ENCODE data around the gene NISCH. TPM values are rescaled to one million over a fixed set of nuclear protein-coding genes. Genes with fewer than 3 reads are reported as not detected.

Gene NISCH
- total RNA-seq, 1 experiment from 2014 or later: 48.6 TPM

DNA sequence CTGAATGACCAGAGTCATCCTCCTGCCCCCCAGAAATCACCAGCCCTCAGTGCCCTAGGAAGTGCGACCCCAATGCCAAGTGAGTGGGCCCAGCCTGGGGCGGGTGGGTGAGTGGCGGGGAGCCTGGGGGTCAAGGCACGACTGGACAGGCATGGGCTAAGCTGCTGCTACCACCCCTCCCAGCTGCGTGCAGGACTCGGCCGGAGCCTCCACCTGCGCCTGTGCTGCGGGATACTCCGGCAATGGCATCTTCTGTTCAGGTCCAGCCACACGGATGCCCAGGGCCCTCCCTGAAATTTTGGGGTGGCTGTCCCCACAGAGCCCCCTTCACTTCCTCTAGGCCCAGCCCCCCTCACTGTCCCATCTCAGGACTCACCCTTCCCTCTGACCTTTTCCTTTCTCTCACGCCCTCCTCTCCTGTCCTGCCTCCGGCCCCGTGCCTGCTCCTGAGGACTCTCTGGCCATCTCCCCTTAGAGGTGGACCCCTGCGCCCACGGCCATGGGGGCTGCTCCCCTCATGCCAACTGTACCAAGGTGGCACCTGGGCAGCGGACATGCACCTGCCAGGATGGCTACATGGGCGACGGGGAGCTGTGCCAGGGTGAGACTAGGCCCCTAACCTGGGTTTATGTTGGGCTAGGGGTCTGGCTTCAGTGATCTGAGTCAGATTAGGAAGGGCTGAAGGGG lies 61.2 kb downstream of the NISCH start:
- no peaks in the 10 kb centered on the region for H3K36me3 ChIP-seq (ENCODE audit: insufficient read depth, low read length, poor library complexity, severe bottlenecking)
- CTCF ChIA-PET: no interaction called here

DNA sequence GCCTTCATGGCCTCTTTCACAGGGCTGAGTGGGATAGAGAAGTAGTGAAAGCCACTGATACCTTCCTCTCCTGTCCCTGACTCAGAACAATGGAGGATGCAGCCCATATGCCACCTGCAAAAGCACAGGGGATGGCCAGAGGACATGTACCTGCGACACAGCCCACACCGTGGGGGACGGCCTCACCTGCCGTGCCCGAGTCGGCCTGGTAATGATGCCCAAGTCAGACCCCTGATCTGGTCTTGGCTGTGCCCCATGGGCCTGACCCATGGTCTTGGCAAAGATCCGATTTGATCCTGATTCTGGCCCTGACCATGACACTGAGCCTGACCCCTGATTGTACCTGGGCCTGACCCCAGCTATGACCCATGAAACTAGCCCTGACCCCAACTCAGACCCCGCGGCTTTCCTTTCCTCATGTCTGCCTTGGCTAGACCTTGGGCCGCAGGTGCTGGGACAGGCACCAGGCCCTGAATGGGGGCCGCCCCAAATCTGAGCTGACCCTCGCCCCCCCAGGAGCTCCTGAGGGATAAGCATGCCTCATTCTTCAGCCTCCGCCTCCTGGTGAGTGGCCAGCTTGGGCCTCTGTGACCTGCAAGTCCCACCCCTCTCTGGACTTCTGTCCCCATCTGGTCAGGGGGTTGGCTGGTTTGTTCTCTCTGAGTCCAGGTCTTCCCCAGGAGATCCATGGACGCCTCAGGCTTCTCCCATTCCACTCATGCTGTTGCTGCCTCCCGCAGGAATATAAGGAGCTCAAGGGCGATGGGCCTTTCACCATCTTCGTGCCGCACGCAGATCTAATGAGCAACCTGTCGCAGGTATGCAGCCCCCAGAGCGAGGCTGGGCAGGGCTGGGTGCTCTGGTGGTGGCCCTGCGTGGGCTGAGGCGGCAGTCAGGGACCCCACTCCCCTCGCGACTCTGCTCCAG lies 62.7 kb downstream of the NISCH start:
- BruUV-seq (replicated peaks): no TSS peak
- TF ChIP-seq EZH2 (IDR thresholded peaks at IDR 0.05; ENCODE audit: borderline replicate concordance, low read depth, low read length, poor library complexity, severe bottlenecking): no peak
- TF ChIP-seq, protein P1, sequence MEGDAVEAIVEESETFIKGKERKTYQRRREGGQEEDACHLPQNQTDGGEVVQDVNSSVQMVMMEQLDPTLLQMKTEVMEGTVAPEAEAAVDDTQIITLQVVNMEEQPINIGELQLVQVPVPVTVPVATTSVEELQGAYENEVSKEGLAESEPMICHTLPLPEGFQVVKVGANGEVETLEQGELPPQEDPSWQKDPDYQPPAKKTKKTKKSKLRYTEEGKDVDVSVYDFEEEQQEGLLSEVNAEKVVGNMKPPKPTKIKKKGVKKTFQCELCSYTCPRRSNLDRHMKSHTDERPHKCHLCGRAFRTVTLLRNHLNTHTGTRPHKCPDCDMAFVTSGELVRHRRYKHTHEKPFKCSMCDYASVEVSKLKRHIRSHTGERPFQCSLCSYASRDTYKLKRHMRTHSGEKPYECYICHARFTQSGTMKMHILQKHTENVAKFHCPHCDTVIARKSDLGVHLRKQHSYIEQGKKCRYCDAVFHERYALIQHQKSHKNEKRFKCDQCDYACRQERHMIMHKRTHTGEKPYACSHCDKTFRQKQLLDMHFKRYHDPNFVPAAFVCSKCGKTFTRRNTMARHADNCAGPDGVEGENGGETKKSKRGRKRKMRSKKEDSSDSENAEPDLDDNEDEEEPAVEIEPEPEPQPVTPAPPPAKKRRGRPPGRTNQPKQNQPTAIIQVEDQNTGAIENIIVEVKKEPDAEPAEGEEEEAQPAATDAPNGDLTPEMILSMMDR (conservative IDR thresholded peaks at IDR 0.05; ENCODE audit: low read depth, low read length): no peak
- no peak for DNase-seq (ENCODE audit: low spot score)
- ChIA-PET CTCF (no interaction called here), POLR2A (ENCODE audit: low non-redundant PET) (no interaction called here)
- intact Hi-C loops (cut with micrococcal nuclease; ENCODE audit: unreplicated experiment): no loop called here
- Histone ChIP-seq H3K36me3 (ENCODE audit: insufficient read depth, low read length, poor library complexity, severe bottlenecking) (no peaks in the 10 kb centered on the region), H3K27me3 (replicated peaks; ENCODE audit: insufficient read depth, low read depth, low read length, poor library complexity) (no peaks in the 10 kb centered on the region), H3K4me3 (ENCODE audit: low read depth, low read length, poor library complexity, severe bottlenecking) (no peak overlapping the region), H3K9me3 (ENCODE audit: low read depth, low read length, poor library complexity, severe bottlenecking) (no peaks in the 10 kb centered on the region), H3K27ac (ENCODE audit: low read depth, low read length, poor library complexity, severe bottlenecking) (no peak overlapping the region), H3K4me1 (ENCODE audit: insufficient read depth, low read length, poor library complexity, severe bottlenecking) (no peaks in the 10 kb centered on the region)

More for the DNA sequence above, 61.2 kb downstream of the NISCH start:
- POLR2A ChIA-PET (ENCODE audit: low non-redundant PET): no interaction called here
- TF ChIP-seq, protein P1 (conservative IDR thresholded peaks at IDR 0.05; ENCODE audit: low read depth, low read length): no peak
- TF ChIP-seq EZH2 (IDR thresholded peaks at IDR 0.05; ENCODE audit: borderline replicate concordance, low read depth, low read length, poor library complexity, severe bottlenecking): no peak
- Histone ChIP-seq H3K4me3 (ENCODE audit: low read depth, low read length, poor library complexity, severe bottlenecking) (no peak overlapping the region), H3K27ac (ENCODE audit: low read depth, low read length, poor library complexity, severe bottlenecking) (no peak overlapping the region), H3K4me1 (ENCODE audit: insufficient read depth, low read length, poor library complexity, severe bottlenecking) (no peaks in the 10 kb centered on the region), H3K9me3 (ENCODE audit: low read depth, low read length, poor library complexity, severe bottlenecking) (no peaks in the 10 kb centered on the region), H3K27me3 (replicated peaks; ENCODE audit: insufficient read depth, low read depth, low read length, poor library complexity) (no peaks in the 10 kb centered on the region)
- no TSS peak for BruUV-seq (replicated peaks)
- intact Hi-C loops (cut with micrococcal nuclease; ENCODE audit: unreplicated experiment): no loop called here
- no peak for DNase-seq (ENCODE audit: low spot score)

DNA sequence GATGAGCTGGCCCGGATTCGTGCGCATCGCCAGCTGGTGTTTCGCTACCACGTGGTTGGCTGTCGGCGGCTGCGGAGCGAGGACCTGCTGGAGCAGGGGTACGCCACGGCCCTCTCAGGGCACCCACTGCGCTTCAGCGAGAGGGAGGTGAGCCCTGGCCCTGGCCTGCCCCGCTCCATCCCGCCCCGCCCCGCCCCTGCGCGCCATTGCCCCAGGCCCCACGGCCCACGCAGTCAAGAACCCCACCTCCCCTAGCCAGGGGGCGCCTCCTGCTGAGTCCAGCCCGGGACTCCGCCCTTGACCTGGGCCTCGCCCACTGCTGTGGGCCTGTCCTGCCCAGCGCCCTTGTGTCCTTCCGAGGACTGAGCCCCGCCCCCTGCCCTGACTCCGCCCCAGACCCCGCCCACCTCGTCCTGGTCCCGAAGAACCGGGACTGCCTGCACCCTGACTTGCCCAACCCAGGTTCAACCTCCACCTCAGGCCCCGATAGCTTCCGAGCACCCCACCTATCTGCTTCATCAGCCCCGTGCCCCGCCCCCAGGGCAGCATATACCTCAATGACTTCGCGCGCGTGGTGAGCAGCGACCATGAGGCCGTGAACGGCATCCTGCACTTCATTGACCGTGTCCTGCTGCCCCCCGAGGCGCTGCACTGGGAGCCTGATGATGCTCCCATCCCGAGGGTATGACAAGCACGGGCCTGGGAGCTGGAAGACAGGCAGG lies 63.5 kb downstream of the NISCH start:
- H3K27me3 ChIP-seq (replicated peaks; ENCODE audit: insufficient read depth, low read depth, low read length, poor library complexity): no peaks in the 10 kb centered on the region
- peaks cover 1% of the 10 kb centered on the region for H3K36me3 ChIP-seq (ENCODE audit: insufficient read depth, low read length, poor library complexity, severe bottlenecking)
- H3K27ac ChIP-seq (ENCODE audit: low read depth, low read length, poor library complexity, severe bottlenecking): no peak overlapping the region
- no peak overlapping the region for H3K4me3 ChIP-seq (ENCODE audit: low read depth, low read length, poor library complexity, severe bottlenecking)
- no peaks in the 10 kb centered on the region for H3K9me3 ChIP-seq (ENCODE audit: low read depth, low read length, poor library complexity, severe bottlenecking)
- TF ChIP-seq, protein P1 (conservative IDR thresholded peaks at IDR 0.05; ENCODE audit: low read depth, low read length): no peak
- TF ChIP-seq EZH2 (IDR thresholded peaks at IDR 0.05; ENCODE audit: borderline replicate concordance, low read depth, low read length, poor library complexity, severe bottlenecking): no peak
- intact Hi-C loops (cut with micrococcal nuclease; ENCODE audit: unreplicated experiment): no loop called here
- POLR2A ChIA-PET (ENCODE audit: low non-redundant PET): no interaction called here
- CTCF ChIA-PET: no interaction called here
- no peak for DNase-seq (ENCODE audit: low spot score)
- H3K4me1 ChIP-seq (ENCODE audit: insufficient read depth, low read length, poor library complexity, severe bottlenecking): no peaks in the 10 kb centered on the region
- BruUV-seq (replicated peaks): no TSS peak
